Esophagus squamous epithelium (tissue), 4 donors: ENCODE results near the gene CXCR3.

ENCODE experiments used
- CTCF ChIP-seq, 6 experiments: fragments of 450-650 bp in 4 of 6; fragments of 200-600 bp in 2 of 6; sonication (generic) in 2 of 6; IDR thresholded peaks; one replicate each; pipeline ENCODE4 v1.5.1; 2016 to 2019; ENCODE audit warnings: antibody characterized with exemption in 6 of 6, mild to moderate bottlenecking in 4 of 6, moderate library complexity in 4 of 6
- POLR2A ChIP-seq, 4 donors: fragments of 450-650 bp; IDR thresholded peaks; one replicate each; pipeline ENCODE4 v1.6.1; 2017; ENCODE audit warnings: antibody characterized with exemption in 4 of 4, mild to moderate bottlenecking in 4 of 4, moderate library complexity in 3 of 4

DNA sequence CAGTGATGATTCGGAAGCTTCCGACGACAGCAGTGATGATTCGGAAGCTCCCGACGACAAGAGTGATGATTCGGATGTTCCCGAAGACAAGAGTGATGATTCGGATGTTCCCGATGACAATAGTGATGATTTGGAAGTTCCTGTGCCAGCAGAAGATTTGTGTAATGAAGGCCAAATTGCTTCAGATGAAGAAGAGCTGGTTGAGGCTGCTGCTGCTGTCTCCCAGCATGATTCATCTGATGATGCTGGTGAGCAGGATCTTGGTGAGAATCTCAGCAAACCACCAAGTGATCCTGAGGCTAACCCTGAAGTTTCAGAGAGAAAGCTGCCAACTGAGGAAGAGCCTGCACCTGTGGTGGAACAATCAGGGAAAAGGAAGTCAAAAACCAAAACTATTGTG, 14.2 kb downstream of the CXCR3 start:
- TF ChIP-seq POLR2A (IDR thresholded peaks at IDR 0.05) (no peak), CTCF (IDR thresholded peaks at IDR 0.05) (no peak)
